Liver (tissue), 3 donors: ENCODE results near the gene IQGAP2.

Source experiments
- CTCF ChIP-seq: fragments of 150-350 bp; IDR thresholded peaks from 2 replicates; pipeline ENCODE4 v1.5.1; 2017; ENCODE audit warnings: improper control_type of control experiment, low read depth, low read length; ENCODE audit not compliant: missing input control
- EGR1 ChIP-seq, 2 donors: IDR thresholded peaks; 2 replicates each; pipeline ENCODE4 v1.6.1; 2016 to 2018; ENCODE audit warnings: antibody characterized with exemption in 2 of 2, low read depth in 2 of 2
- FOXA1 ChIP-seq: IDR thresholded peaks from 2 replicates; pipeline ENCODE4 v1.6.1; 2016; ENCODE audit warnings: antibody characterized with exemption
- GABPA ChIP-seq, 2 donors: IDR thresholded peaks in 1 of 2; conservative IDR thresholded peaks in 1 of 2; 2 replicates each; pipeline ENCODE4 v1.6.1; 2016; ENCODE audit warnings: antibody characterized with exemption in 2 of 2, mild to moderate bottlenecking in 1 of 2, moderate library complexity in 1 of 2
- HNF4A ChIP-seq, 2 donors: conservative IDR thresholded peaks; 2 replicates each; pipeline ENCODE4 v1.6.1; 2016; ENCODE audit warnings: antibody characterized with exemption in 2 of 2, mild to moderate bottlenecking in 2 of 2
- JUND ChIP-seq, 2 donors: IDR thresholded peaks; 2 replicates each; pipeline ENCODE4 v1.6.1; 2016; ENCODE audit warnings: antibody characterized with exemption in 2 of 2
- MAX ChIP-seq: IDR thresholded peaks from 2 replicates; pipeline ENCODE4 v1.6.1; 2016; ENCODE audit warnings: antibody characterized with exemption
- RAD21 ChIP-seq, 2 donors: IDR thresholded peaks; 2 replicates each; pipeline ENCODE4 v1.6.1; 2016; ENCODE audit warnings: antibody characterized with exemption in 2 of 2, mild to moderate bottlenecking in 2 of 2
- REST ChIP-seq: IDR thresholded peaks from 2 replicates; pipeline ENCODE4 v1.6.1; 2016; ENCODE audit warnings: antibody characterized with exemption, mild to moderate bottlenecking
- RXRA ChIP-seq, 2 donors: IDR thresholded peaks; 2 replicates each; pipeline ENCODE4 v1.6.1; 2017 to 2018; ENCODE audit warnings: antibody characterized with exemption in 2 of 2, mild to moderate bottlenecking in 1 of 2
- SP1 ChIP-seq: IDR thresholded peaks from 2 replicates; pipeline ENCODE4 v1.6.1; 2018; ENCODE audit warnings: antibody characterized with exemption, mild to moderate bottlenecking
- TAF1 ChIP-seq: conservative IDR thresholded peaks from 2 replicates; pipeline ENCODE4 v1.6.1; 2016; ENCODE audit warnings: antibody characterized with exemption, mild to moderate bottlenecking
- YY1 ChIP-seq: IDR thresholded peaks from 2 replicates; pipeline ENCODE4 v1.6.1; 2016; ENCODE audit warnings: antibody characterized with exemption, mild to moderate bottlenecking
- ZBTB33 ChIP-seq: IDR thresholded peaks from 2 replicates; pipeline ENCODE4 v1.6.1; 2016; ENCODE audit warnings: antibody characterized with exemption
- donor health status: healthy.
- donor health status: healthy.

- TF ChIP-seq RAD21 (IDR thresholded peaks at IDR 0.05) (no peak), CTCF (no peak), REST (no peak), FOXA1 (no peak), MAX (no peak), HNF4A (conservative IDR thresholded peaks at IDR 0.05) (no peak), SP1 (no peak), EGR1 (IDR thresholded peaks at IDR 0.05; ENCODE audit: low read depth in 2 of 2) (no peak), RXRA (IDR thresholded peaks at IDR 0.05) (no peak), ZBTB33 (no peak), TAF1 (no peak), YY1 (no peak), JUND (IDR thresholded peaks at IDR 0.05) (no peak), GABPA (IDR thresholded peaks at IDR 0.05 in 1 of 2, conservative IDR thresholded peaks at IDR 0.05 in 1 of 2) (no peak)
Measured at GRCh38 chr5:76681287-76681686, 278.2 kb downstream of the IQGAP2 start.
